NCI-H510A treated with DMSO at 0.1 percent for 48 hours (cell line): ENCODE data around the gene SPI1.

ENCODE experiments used
- DNase-seq: peaks from one replicate; lab custom pipeline; 2025; lab: John Stamatoyannopoulos, UW

SPI1 gene

GRCh38 chr11:47406896-47407745 lies 28.8 kb upstream of the SPI1 start:
- DNase-seq: no peak

- no peak for DNase-seq
Observed at GRCh38 chr11:47403571-47403970, 25.2 kb upstream of the SPI1 start.

- DNase-seq: no peak
Observed at GRCh38 chr11:47403135-47403534, 24.8 kb upstream of the SPI1 start.

GRCh38 chr11:47400768-47401279 lies 22.5 kb upstream of the SPI1 start:
- no peak for DNase-seq

- no peak for DNase-seq
Observed at GRCh38 chr11:47399860-47400767, 21.8 kb upstream of the SPI1 start.

GRCh38 chr11:47398551-47398950 lies 20.2 kb upstream of the SPI1 start:
- DNase-seq: no peak

- no peak for DNase-seq
Observed at GRCh38 chr11:47398011-47398410, 19.7 kb upstream of the SPI1 start.

DNA sequence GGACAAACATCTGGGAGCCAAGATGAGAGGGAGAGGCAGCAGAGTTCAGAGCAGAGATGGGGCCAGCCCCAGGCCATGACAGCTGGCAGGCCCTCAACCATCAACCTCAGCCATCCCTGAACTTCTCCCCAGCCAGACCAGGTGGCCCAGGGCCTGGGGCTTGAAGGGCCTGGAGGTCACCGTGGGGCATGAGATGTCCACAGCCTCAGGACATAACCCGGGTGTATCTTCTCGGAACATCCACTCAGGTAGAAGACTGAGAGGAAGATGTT lies 17.6 kb upstream of the SPI1 start:
- DNase-seq: no peak

- no peak for DNase-seq
Observed at GRCh38 chr11:47395223-47396048, 17.1 kb upstream of the SPI1 start.

DNA sequence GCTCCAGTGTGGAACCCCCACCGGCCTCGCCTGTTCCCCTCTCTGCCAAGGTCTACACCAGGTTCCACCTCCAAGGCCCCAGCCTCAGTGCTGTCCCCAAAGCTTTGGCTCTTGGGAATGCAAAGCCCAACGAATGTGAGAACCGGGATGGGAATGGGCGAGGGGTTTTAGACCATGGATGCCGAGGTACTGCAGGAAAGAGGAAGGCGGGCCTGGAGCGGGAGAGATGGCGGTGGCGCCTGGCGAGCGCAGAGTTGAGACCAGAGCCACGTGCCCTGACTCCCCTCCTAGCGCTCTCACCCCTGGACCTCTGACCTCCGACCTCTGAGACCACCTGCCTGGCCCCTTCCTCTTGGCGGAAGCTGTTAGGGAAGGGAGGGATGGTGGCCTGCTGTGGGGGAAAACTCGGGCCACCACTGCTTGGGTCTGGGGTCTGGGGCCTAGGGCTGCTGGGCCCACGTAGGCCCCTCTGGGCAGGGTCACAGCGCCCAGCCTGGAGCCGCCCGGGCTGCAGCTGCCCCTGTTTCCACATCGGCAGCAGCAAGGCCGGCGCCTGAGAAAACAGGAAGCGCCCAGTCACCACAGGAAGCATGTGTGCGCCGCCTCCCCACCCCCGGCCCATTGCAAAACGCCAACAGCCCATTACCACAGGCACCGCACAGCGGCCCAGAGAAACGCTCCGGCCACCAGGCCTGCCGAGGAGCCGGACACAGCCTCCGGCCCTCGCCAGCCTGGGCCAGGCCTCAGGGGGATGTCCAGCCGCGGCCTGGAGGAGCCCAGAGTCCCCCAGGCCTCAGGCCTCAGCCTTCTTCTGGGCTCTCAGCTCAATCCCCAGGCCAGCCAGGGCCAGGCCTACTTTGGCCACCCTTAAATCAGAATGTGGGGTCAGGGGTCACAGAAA lies 16.2 kb upstream of the SPI1 start:
- DNase-seq: no peak

GRCh38 chr11:47394050-47394321 lies 15.6 kb upstream of the SPI1 start:
- no peak for DNase-seq

- DNase-seq: no peak
Observed at GRCh38 chr11:47393163-47394049, 15.1 kb upstream of the SPI1 start.

DNA sequence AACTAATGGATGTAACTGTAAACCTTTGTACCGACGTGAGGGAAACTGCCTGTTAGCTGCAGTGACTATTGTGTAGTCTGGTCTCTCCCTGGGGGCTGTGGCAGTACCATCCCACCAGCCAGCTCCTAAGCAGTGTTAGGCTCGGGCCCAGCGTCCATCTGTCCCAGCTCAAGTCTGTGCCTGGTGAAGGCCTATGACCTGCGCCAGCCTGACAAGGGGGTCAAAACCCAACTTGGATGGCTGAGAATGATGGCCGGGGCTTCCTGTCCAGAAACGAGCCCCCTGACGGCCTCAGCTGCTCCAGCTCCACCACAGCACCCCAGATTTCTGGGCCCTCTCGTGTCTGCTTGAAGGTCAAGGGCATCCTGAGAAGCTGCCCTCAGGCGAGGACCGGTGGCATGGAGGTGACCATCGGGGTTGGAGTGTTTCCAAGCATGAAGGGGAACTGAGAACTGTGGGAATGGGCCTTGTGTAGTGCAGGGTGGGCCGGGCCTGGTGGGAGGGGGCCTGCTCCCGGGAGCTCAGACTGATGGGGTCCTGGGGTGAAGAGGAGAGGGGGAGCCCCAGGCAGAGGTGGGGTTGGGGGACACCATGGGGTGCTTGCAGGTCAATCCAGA lies 14.3 kb upstream of the SPI1 start:
- DNase-seq: no peak

- no peak for DNase-seq
Observed at GRCh38 chr11:47391711-47392432, 13.5 kb upstream of the SPI1 start.

DNA sequence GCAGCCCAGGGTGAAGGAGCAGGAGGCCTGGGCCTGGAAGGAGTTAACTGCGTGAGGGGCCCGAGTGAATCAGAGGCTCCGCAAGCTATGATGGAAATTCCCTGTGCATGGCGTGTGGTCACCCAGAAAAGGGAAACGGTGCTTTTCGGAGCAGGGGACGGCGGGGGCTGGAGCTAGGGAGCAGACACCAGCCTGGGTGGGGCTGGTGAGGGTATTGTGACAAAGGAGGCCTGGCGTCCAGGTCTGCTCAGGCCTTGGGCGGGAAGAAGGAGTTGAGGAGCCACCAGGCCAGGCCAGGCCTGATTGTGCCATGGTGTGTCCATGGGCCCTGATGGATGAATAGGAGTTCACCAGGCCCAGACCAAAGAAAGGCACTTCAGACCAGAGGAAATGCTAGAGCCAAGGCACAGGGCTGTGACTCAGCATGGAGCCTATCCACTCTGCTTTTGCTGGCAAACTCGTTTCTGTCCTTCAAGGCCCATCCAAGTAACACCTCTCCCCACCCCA lies 12.8 kb upstream of the SPI1 start:
- DNase-seq: no peak

- DNase-seq: no peak
Observed at GRCh38 chr11:47390422-47390760, 12.0 kb upstream of the SPI1 start.

GRCh38 chr11:47389577-47390421 lies 11.5 kb upstream of the SPI1 start:
- DNase-seq: no peak
